Fibroblast of pulmonary artery (primary cell): Measurements from ENCODE around the gene TTC28.
"Not testable (repeated sequence)": the region's sequence is repeated elsewhere in the genome, so short reads cannot be mapped to it uniquely, and the experiment has no call there.

ENCODE experiments used
- DNase-seq: peaks from one replicate; pipeline ENCODE4 v3.0.0-alpha.2; 2010; ENCODE audit warnings: low read depth
- H3K4me3 ChIP-seq: replicated peaks from 2 replicates; pipeline ENCODE4 v1.5.1; 2011; ENCODE audit warnings: low read depth, mild to moderate bottlenecking, control low read depth, low read length, moderate library complexity
- CTCF ChIP-seq: IDR thresholded peaks from 2 replicates; pipeline ENCODE4 v1.5.1; 2011; ENCODE audit warnings: mild to moderate bottlenecking, control low read depth, low read length, inconsistent platforms; ENCODE audit errors: missing control alignments

TTC28 gene

DNA sequence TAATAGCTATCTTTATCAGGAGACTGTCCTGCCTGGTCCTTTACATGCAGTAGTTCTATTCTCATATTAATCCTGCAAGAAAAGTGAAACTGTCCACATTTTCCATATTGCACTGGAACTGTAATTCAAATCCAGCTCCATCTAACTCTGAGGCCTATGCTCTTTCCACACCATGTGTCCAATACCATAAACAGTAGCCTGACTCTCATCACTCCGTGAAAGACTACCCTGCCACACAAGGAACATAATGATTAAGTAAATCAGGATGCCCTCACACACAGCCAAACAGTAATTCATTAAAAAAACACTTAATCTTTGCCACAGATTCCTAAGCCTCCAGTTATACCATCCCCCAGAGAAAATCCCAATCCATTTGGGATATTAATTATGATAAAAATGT is 475.3 kb downstream of the TTC28 start:
- TF ChIP-seq CTCF: no peak
- DNase-seq: no peak
- no peak overlapping the region for H3K4me3 ChIP-seq

DNA sequence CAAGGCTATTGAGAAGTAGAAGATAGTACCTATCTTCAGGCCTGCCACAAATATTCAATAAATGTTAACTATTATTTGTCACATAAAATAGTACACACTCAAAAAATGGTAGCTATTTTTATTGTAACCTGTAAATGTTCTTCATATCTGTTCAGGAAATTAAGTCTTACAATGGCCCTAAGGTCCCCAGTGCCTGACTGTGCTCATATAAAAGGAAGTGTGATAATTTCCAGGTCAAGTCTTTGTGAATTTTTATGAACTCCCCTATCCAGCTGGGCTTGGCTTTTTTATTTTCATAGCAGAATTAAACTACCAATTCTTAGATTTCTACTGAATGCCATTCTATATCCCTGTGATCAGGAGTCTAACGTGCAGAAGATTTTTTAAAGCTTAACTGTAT is 476.4 kb downstream of the TTC28 start:
- TF ChIP-seq CTCF: no peak
- no peak overlapping the region for H3K4me3 ChIP-seq
- DNase-seq: no peak

GRCh38 chr22:28198692-28199091 is 480.9 kb downstream of the TTC28 start:
- DNase-seq: no peak
- no peak for TF ChIP-seq CTCF

DNA sequence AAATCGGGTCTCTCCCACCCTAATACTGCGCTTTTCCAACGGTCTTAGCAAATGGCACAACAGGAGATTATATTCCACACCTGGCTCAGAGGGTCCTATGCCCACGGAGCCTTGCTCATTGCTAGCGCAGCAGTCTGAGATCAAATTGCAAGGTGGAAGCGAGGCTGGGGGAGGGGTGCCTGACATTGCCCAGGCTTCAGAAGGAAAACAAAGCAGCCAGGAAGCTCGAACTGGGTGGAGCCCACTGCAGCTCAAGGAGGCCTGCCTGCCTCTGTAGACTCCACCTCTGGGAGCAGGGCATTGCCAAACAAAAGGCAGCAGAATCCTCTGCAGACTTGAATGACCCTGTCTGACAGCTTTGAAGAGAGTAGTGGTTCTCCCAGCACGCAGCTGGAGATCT is 488.1 kb downstream of the TTC28 start:
- not testable (repeated sequence) for H3K4me3 ChIP-seq, DNase-seq

More at GRCh38 chr22:28198692-28199091, 480.9 kb downstream of the TTC28 start:
- H3K4me3 ChIP-seq: no peak overlapping the region

- no peak for TF ChIP-seq CTCF
- no peak overlapping the region for H3K4me3 ChIP-seq
- DNase-seq: no peak
These were observed 491.3 kb downstream of the TTC28 start for GRCh38 chr22:28188178-28188879.

DNA sequence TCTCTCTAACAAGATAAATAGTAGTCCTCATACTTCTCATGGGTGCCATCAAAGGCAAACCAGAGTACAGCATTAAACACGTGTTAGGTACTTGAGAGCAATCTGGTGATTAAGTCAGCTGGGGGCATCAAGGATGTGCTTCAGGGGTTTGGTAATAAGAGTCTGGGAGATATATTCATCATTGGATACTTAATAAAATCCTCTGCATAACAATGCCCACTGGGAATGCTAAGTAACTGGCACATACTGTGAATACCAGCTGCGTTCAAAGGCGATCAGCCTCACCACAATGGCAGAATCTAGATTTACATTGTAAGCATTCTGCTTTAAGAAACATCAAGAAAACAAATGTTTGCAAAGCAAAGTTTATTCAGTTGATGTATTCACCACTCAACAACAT is 492.0 kb downstream of the TTC28 start:
- no peak for TF ChIP-seq CTCF
- DNase-seq: no peak
- no peak overlapping the region for H3K4me3 ChIP-seq

GRCh38 chr22:28186641-28187040 is 493.0 kb downstream of the TTC28 start:
- H3K4me3 ChIP-seq: no peak overlapping the region
- DNase-seq: no peak
- no peak for TF ChIP-seq CTCF
